UCSD-AML1 (cell line): ENCODE data around the gene UCN.
"Not testable (repeated sequence)": the region's sequence is repeated elsewhere in the genome, so short reads cannot be mapped to it uniquely, and the experiment has no call there.

Experiments
- DNase-seq: peaks from one replicate; lab custom pipeline; 2025; ENCODE audit not compliant: unreplicated experiment; lab: John Stamatoyannopoulos, UW

UCN gene

GRCh38 chr2:27285481-27285880 lies 22.8 kb downstream of the UCN start:
- DNase-seq, result no peak

DNA sequence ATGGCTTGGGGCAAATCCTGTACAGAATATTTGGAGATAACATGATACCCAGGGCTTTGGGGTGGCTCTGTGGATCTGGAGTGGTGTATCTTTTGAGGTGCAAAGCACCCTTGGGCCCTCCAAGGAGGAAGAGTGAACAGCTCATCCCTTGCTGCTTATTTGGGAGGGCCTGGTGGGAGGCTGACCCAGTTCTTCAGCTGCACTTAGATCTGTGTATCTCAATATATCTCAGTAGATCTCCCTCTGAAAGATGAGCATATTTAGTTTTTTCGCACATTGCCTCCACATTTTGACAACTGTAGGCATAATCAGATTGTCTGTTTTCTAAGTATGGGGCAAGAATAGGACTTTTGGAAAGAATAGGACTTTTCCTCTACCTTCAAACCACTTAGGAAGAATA lies 23.2 kb downstream of the UCN start:
- no peak for DNase-seq

- no peak for DNase-seq
Measured at GRCh38 chr2:27282892-27283291, 25.4 kb downstream of the UCN start.

- no peak for DNase-seq
Measured at GRCh38 chr2:27281855-27282559, 26.2 kb downstream of the UCN start, which contains the start of gene TRIM54. TRIM54 (plus strand) TSS chr2:27282429; CDS start chr2:27282732, 303 bp downstream.

DNA sequence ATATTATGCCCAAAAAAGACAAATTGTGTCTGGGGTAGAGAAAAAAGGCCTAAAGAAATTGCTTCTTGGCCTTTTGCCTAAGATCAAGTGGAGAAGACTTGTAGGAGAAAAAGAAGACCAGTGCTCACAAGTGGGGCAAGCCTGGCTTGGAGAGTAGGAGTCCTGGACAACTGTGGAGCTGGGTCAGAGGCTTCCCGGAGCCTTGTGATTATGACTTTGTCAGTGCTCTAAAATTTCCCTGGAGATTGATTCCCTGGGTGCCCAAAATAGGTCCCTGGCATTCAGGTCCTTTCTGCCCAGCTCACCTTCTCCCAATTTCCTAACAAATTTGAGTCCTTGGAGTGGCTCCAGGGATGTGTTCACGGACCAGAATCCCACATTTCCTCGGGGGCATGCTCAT lies 26.8 kb downstream of the UCN start:
- no peak for DNase-seq

DNA sequence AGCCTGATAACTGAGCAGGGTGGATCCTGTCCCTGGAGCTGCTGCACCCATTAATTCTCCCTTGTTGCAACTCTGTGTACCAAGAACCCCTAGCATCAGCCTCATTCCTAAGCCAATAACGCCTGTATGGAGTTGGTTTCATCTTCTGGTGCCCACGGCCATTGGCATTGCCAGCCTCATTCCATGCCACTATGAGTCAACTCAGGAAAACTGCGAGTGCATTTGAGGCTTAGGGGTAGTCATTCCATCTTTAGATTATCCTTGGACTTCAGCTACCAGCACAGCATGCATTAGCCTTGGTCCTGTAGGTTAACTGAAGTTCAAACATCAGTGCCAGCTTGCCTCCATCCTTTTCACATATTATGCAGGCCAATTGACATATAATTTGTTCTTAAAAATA lies 27.4 kb downstream of the UCN start:
- no peak for DNase-seq

GRCh38 chr2:27278010-27278409 lies 30.2 kb downstream of the UCN start:
- DNase-seq, result no peak

- no peak for DNase-seq
Measured at GRCh38 chr2:27275211-27276150, 32.8 kb downstream of the UCN start, which contains the start of gene DNAJC5G. DNAJC5G (plus strand) TSS chr2:27275433; CDS start chr2:27276729, 1,296 bp downstream.

DNA sequence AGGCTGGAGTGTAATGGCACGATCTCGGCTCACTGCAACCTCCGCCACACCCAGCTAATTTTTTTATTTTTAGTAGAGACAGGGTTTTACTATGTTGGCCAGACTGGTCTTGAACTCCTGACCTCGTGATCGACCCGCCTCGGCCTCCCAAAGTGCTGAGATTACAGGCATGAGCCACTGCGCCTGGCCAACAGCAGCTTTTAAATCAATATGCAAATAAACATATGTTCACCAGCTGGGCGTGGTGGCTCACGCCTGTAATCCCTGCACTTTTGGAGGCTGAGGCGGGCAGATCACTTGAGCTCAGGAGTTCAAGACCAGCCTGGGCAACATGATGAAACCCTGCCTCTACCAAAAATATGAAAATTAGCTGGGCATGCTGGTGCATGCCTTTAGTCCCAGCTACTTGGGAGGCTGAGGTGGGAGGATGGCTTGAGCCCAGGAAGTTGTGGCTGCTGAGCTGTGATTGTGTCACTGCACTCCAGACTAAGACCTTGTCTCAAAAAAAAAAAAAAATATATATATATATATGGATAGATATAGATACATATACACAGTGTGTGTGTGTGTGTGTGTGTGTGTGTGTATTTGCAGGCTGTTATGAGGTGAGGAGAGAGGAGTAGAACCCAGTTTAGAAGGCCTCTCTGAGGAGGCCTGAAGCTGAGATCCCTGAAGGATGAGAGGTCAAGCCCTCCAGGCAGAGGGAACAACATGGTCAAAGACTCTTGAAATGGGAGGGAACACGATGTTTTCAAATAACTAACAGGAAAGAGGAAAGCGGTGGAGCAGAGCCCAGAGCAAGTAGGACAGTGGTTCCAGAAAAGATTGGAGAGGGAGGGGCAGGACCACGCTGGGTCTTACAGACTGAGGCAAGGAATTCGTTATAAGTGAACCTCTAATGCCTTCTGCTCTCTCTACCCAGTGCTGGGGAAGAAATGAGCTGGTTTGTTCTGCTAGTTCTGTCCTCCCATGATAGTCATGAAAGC lies 35.4 kb downstream of the UCN start:
- DNase-seq, result not testable (repeated sequence)

GRCh38 chr2:27271631-27272340 lies 36.5 kb downstream of the UCN start:
- no peak for DNase-seq

GRCh38 chr2:27270670-27271069 lies 37.6 kb downstream of the UCN start:
- no peak for DNase-seq

- no peak for DNase-seq
Measured at GRCh38 chr2:27270131-27270530, 38.1 kb downstream of the UCN start.

GRCh38 chr2:27268296-27268695 lies 39.9 kb downstream of the UCN start:
- not testable (repeated sequence) for DNase-seq

DNA sequence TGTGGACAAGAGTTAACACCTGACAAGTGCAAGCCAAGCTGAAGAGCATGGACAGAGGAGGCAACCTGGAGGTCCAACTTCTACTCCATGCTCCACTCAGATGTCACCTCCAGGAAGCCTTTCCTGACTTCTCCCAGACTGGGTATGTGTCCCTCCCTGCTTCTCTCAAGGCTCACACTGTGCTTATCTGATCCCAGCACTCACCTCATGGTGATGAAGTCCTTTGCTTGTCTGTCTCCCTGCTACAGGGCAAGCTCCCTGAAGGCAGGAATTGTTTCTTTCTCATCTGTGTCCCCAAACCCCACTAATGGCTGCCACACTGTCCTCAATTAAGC lies 42.7 kb downstream of the UCN start:
- no peak for DNase-seq

GRCh38 chr2:27264753-27265535 lies 43.3 kb downstream of the UCN start:
- peak; percentile 77 for DNase-seq

DNA sequence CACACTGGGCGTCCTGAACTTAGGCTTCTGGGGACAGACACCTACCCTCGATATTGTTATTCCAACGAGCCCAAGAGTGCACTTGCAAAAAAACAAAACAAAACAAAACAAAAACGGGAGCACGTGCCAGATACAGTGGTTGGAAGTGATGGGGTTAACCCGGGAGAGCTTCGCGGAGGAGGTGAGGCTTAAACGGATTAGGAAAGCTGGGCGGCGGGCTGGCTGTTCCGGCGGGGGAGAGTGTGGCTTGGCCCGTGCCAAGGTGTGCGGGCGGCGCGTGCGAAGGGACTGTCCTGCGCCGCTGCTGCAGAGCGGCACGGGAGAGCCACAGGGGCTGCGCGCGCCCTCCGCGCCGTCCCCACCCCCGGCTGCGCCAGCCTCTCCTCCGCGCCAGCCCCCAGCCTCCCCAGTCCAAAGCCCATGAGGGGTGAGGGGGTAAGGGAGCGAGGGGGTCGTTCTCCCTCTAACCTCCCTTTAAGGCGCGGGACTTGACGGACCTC lies 43.9 kb downstream of the UCN start:
- DNase-seq, result no peak

DNA sequence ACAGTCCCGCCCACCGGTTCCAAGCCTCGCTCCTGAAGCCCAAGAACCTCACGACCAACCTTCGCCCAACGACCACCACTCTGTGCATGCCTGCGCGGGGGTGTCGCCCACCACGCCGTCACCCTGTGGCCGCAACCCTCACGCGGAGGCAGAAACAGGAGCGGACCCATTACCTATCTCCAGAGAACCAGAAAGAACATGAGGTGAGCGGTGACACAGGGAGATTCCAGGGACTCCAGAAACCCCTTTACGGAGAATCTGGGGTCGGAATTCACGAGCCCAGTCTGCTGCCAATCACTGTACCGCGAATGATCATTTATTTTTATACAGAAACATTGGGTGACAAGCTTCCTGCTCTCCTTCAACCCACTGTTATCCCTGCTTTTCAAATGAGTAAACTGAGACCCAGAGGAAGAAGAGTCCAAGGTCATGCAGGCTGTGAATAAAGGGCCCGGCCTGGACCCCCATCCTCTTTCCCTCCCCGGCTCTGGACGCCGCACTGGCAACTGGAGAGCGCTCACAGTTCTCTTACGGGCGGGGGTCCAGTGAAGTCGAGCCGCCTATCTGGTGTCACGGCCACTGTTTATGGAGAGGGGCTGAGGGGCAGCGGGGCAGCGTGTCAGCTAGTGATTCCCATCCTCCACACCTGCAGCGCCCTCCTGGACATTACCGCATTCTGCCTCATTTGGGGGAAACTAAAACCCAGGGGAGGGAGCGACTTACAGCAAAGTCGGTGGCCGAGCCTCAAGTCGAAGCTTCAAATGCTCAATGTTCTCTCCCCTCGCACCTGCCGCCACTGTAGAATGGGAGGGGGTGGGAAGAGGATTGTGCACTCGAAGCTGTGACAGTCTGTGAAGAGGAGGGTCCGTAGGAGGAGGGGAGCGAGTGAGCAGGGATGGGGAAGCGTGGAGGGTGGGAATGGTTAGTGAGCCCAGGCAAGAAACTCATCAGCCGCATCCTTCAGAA lies 44.7 kb downstream of the UCN start:
- DNase-seq, result no peak
